HG03039 (cell line): ENCODE measurements around the gene UBE2H.

ENCODE experiments used
- ATAC-seq: cut with Tn5 transposase; IDR thresholded peaks from one replicate; pipeline ENCODE4 v1.9.1; 2021; ENCODE audit warnings: mild to moderate bottlenecking, moderate library complexity; ENCODE audit not compliant: unreplicated experiment

The UBE2H gene

GRCh38 chr7:129793506-129794310 lies 159.1 kb downstream of the UBE2H start:
- no peak for ATAC-seq

- no peak for ATAC-seq
Observed at GRCh38 chr7:129792721-129793120, 160.0 kb downstream of the UBE2H start.

- no peak for ATAC-seq
Observed at GRCh38 chr7:129790136-129790535, 162.6 kb downstream of the UBE2H start.

GRCh38 chr7:129789652-129790051 lies 163.1 kb downstream of the UBE2H start:
- no peak for ATAC-seq

- no peak for ATAC-seq
Observed at GRCh38 chr7:129789000-129789399, 163.8 kb downstream of the UBE2H start.

GRCh38 chr7:129786825-129787563 lies 165.8 kb downstream of the UBE2H start:
- no peak for ATAC-seq

- no peak for ATAC-seq
Observed at GRCh38 chr7:129785685-129786514, 166.9 kb downstream of the UBE2H start.

GRCh38 chr7:129784783-129785684 lies 167.7 kb downstream of the UBE2H start:
- ATAC-seq, result no peak

GRCh38 chr7:129784437-129784782 lies 168.3 kb downstream of the UBE2H start:
- ATAC-seq, result no peak

- no peak for ATAC-seq
Observed at GRCh38 chr7:129783584-129783919, 169.2 kb downstream of the UBE2H start.

- ATAC-seq, result no peak
Observed at GRCh38 chr7:129782818-129783583, 169.8 kb downstream of the UBE2H start.

- ATAC-seq, result no peak
Observed at GRCh38 chr7:129781928-129782817, 170.6 kb downstream of the UBE2H start.

GRCh38 chr7:129780974-129781927 lies 171.5 kb downstream of the UBE2H start:
- ATAC-seq, result no peak
